HT1080 (cell line): Measurements from ENCODE around the gene PLCG1. TPM values are rescaled to one million over a fixed set of nuclear protein-coding genes. Genes with fewer than 3 reads are reported as not detected.

ENCODE experiments used
- DNase-seq: peaks from one replicate; pipeline ENCODE4 v3.0.0-alpha.2; 2015; ENCODE audit warnings: low read depth
- small RNA-seq: library from RNA; depleted of rRNA; stranded (forward); fragments of <200 nt; gene quantifications from one replicate; pipeline ENCODE3, GENCODE V24; 2014
- total RNA-seq: library from RNA; depleted of rRNA; stranded (reverse); fragments of >200 nt; shearing (Covaris generic); gene quantifications from 2 replicates; pipeline ENCODE4 v1.2.3, GENCODE V29; 2014; rRNA removed

PLCG1 gene
- total RNA-seq, 1 experiment from 2014 or later = 72.1 TPM

- DNase-seq = no peak
Observed at GRCh38 chr20:41204304-41205265, 67.2 kb downstream of the PLCG1 start.

DNA sequence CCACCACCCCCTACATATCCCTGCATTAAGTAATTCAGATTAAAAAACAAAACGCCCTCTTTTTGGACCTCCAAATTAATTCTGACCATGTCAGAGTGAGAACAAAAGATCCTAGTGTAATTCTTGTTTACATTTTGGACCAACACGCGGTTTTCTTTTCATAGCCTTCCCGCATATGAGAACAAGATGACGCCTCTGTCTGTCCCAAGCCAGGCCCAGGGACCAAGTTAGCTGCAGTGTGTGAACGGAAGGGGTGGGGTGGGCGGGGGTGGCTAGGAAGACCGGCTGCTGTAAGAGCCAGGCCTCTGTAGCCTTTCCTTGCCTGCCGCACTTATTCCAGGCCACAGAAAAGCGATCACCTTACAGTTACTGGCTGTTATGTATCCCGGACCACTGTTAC is 68.0 kb downstream of the PLCG1 start:
- no peak for DNase-seq

GRCh38 chr20:41213150-41213820 is 75.9 kb downstream of the PLCG1 start:
- DNase-seq = peak; percentile 61

DNA sequence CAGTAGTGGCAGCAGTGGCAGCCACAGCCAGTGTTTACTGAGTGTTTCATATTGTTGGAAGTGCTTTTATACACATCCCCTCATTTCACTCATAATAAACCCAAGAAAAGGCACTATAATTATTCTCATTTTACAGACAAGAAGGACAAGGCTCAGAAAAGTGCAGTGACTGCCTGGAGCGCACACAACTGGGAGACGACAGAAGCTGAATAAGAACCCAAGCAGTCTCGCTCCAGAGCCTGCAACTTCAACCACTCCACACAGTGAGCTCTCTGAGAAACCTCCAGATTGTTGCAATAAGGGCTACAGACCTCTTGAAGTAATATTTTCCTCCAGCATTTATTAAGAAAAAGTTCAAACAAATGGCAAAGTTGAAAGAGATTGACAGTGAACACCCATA is 76.9 kb downstream of the PLCG1 start:
- no peak for DNase-seq

- DNase-seq = no peak
Observed at GRCh38 chr20:41214666-41215065, 77.3 kb downstream of the PLCG1 start.

- no peak for DNase-seq
Observed at GRCh38 chr20:41217422-41217821, 80.1 kb downstream of the PLCG1 start.

DNA sequence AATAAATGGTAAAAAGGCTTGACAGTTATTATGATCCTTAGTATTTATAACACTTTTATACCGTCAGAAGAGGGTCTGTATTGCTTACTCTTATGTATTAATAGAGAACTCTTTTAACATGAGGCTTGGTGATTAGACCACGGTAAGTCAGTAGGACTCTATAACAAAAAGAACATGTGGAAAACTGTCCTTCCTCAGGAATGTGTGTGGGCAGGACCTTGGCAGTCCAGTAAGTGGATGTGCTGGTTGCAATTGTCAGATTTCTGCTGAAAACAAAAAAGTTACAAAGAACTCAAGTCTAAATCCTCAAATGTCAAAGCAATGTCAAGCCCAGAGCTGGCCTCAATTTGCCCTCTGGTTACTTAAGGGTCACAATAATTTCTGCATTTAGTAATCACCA is 81.1 kb downstream of the PLCG1 start:
- DNase-seq = no peak

DNA sequence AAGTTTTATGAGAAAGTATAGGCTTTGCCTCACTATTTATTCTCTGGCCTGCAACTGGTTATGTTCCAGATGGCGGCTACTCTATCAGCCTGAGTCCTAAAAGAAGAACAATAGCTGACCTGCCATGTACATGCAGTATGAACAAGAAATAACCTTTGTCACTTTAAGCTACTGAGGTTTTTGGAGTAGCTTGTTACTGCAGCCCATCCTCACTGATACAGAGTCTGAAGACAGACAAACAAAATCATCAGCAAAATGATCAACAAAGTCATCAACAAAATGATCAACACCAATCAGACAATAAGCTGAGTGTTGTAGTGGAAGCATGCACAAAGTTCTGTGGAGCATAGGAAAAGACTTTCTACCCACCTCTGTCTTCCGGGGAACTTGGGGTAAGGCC is 82.5 kb downstream of the PLCG1 start:
- no peak for DNase-seq

DNA sequence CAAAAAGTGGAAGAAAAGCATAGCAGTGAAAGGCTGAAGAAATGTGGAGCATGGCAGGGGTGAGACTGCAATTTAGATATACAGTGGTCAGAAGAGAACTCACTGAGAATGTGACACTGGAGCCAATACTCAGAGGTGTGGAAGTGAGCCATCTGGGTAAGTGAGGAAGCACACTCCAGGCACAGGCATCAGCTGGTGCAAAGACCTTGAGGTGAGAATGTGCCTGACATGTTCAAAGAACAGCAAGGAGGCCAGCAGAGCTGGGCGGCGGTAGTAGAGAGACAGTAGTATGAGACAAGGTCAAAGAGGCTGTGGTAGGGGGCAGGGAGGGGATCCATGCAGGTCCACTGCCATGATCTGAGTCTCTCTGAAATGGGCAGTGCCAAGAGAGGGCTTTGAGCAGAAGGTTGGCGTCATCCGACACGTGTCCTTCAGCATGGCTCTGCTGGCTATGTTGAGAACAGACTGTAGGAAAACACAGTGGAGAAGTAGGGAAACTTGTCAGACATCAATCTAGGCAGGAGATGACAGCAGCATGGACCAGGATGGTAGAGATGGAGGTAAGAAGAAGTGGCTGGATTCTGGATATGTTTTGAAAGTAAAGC is 84.4 kb downstream of the PLCG1 start:
- no peak for DNase-seq

- no peak for DNase-seq
Observed at GRCh38 chr20:41222296-41222695, 85.0 kb downstream of the PLCG1 start.

DNA sequence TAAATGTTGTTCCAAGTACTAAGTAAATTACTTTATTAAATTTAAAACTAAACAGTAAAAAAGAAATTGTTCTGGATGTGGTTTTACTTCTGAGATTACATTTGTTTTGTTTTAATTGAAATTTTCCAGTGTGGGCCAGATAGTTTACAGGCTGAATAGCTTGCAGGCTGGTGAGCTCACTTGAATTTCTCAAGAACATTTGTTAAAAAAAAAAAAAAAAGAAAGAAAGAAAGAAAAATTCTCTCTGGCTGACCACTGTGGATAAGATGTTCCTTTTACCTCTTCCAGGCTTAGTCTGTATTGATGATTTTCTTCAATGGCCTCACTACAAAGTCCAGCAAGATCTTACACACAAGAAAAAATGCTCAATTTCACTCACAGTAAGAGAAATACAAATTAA is 85.4 kb downstream of the PLCG1 start:
- DNase-seq = no peak

GRCh38 chr20:41223112-41223511 is 85.8 kb downstream of the PLCG1 start:
- no peak for DNase-seq

GRCh38 chr20:41224281-41224680 is 86.9 kb downstream of the PLCG1 start:
- no peak for DNase-seq

- no peak for DNase-seq
Observed at GRCh38 chr20:41225091-41225490, 87.7 kb downstream of the PLCG1 start.

DNA sequence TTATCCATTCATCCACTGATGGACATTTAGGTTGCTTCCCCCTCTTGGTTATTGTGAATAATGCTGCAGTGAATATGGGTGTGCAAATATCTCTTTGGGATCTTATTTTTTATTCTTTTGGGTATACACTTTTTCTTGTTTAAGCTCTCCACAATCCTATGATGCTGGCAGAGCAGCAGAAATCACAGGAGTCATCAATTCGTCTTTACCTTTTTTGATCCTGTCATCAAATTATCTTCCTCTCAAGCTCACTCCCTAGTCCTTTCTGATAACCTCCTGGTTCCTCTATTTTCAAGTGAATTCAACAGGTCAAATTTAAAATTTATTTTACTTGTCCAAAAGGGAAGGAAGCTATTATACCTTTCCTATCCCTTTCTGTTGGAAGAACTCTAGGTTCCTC is 89.1 kb downstream of the PLCG1 start:
- DNase-seq = no peak

Small RNA genes within 50 kb of the gene (small RNA-seq; reads per million reads assigned to genes)
- gene AL022394.1 = not detected
- gene MIR6871 = not detected

Other genes starting within 250 kb of the PLCG1 start
- 20.8 and 26.7 TPM in 2 replicates for gene TOP1, start 108.7 kb upstream of the PLCG1 start, total RNA-seq
- 13.5 and 22.0 TPM in 2 replicates for gene ZHX3, start 180.2 kb downstream of the PLCG1 start, total RNA-seq
- gene LPIN3, start 203.3 kb downstream of the PLCG1 start, total RNA-seq = 0.07 and 0.31 TPM in 2 replicates
- gene EMILIN3, start 229.3 kb downstream of the PLCG1 start, total RNA-seq = not detected in 2 replicates